OCI-LY3 (cell line): Measurements from ENCODE around the gene LY6G6C.

Experiments
- EZH2phosphoT487 ChIP-seq: fragments of 200-600 bp; shearing (Covaris generic); IDR thresholded peaks from 2 replicates; pipeline ENCODE4 v1.6.1; 2018; ENCODE audit warnings: antibody characterized with exemption, mixed run types, low read depth
- TF ChIP-seq, protein P1 (sequence below): fragments of 200-600, 300-600 bp; sonication (generic); IDR thresholded peaks from 2 replicates; pipeline ENCODE4 v1.5.1; 2014; ENCODE audit warnings: antibody characterized with exemption, low read length, low read depth

GRCh38 chr6:31749301-31750036 is 27.9 kb upstream of the LY6G6C start:
- TF ChIP-seq, protein P1, sequence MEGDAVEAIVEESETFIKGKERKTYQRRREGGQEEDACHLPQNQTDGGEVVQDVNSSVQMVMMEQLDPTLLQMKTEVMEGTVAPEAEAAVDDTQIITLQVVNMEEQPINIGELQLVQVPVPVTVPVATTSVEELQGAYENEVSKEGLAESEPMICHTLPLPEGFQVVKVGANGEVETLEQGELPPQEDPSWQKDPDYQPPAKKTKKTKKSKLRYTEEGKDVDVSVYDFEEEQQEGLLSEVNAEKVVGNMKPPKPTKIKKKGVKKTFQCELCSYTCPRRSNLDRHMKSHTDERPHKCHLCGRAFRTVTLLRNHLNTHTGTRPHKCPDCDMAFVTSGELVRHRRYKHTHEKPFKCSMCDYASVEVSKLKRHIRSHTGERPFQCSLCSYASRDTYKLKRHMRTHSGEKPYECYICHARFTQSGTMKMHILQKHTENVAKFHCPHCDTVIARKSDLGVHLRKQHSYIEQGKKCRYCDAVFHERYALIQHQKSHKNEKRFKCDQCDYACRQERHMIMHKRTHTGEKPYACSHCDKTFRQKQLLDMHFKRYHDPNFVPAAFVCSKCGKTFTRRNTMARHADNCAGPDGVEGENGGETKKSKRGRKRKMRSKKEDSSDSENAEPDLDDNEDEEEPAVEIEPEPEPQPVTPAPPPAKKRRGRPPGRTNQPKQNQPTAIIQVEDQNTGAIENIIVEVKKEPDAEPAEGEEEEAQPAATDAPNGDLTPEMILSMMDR, result no peak
- TF ChIP-seq EZH2phosphoT487, result no peak
